HG03039 (cell line): Measurements from ENCODE around the gene CHRNA4.

Source experiments
- ATAC-seq: cut with Tn5 transposase; IDR thresholded peaks from one replicate; pipeline ENCODE4 v1.9.1; 2021; ENCODE audit warnings: mild to moderate bottlenecking, moderate library complexity; ENCODE audit not compliant: unreplicated experiment

CHRNA4 gene

GRCh38 chr20:63379296-63379695 is 18.1 kb upstream of the CHRNA4 start:
- no peak for ATAC-seq

DNA sequence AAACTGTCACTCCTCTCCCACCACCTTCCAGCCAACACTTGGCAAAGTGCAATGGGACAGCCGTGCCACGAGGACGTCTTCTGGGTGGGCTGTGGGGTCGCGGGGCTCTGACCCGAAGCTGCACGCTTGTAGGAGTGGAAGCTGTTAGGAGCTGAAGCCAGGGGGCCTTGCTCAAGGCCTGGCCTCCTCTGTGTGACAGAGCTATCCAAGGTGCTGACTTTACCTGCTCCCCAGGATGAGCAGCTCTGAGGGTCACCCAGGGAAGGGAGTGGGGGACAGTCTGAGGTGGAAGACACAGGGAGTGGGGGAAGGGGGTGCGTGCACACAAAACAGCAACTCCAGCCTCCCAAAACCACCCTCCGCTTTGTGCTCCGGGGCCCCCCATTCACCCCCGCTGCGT is 17.5 kb upstream of the CHRNA4 start:
- ATAC-seq = no peak

GRCh38 chr20:63377951-63378381 is 16.8 kb upstream of the CHRNA4 start:
- no peak for ATAC-seq

DNA sequence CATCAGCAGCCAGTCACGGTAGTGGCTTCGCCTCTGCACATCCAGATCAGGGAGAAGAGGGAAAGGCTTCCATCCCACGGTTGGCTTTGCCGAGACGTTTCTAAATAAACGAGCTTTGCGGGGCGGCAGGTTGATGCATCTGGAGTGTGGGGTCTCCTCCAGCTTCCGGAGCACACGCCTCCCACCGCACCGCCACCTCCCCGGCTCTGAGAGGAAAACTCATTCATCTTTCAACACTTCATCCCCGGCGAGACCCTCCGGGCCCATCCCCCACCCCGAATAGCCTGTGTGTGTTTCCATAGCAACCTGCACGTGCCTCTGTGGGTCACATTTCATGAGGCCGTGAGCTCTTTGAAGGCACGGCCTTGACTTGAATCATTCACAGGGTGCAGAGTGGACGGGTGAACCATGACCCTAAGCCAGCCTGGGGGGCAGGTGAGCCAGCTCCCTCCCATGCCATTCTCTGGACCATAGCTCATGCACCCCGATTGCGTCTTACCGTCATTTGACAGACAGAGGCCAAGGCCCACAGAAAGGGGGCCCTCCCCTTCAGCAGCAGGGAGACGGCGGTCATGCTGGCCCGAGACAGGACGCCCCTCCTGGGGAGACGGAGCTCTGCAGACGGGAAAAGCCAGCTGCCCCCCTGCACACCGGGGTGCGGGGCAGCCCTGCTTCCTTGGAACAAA is 16.2 kb upstream of the CHRNA4 start:
- ATAC-seq = no peak

- no peak for ATAC-seq
These were observed 15.4 kb upstream of the CHRNA4 start for GRCh38 chr20:63376283-63377250.

GRCh38 chr20:63375438-63375837 is 14.3 kb upstream of the CHRNA4 start:
- ATAC-seq = no peak

GRCh38 chr20:63374504-63374903 is 13.4 kb upstream of the CHRNA4 start:
- no peak for ATAC-seq

DNA sequence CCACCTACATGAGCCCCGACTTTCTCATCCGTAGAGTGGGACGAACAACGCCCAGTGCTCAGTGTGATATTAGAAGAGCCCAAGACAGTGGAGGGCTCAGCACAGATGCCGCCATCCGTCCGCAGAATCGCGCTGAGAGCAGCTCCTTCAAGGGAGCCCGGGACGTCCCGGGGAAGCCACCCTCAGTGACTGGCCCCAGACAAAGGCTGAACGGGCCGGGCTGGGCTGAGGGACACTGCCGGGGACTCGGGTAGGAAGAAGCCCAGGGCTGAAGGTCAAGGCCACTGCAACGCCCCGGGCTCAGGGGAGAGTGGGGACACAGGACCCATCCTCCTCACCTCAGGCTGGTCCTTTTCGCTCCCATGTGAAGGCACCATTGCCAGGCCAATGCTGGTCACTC is 12.8 kb upstream of the CHRNA4 start:
- ATAC-seq = no peak

GRCh38 chr20:63372971-63373885 is 12.1 kb upstream of the CHRNA4 start:
- no peak for ATAC-seq

DNA sequence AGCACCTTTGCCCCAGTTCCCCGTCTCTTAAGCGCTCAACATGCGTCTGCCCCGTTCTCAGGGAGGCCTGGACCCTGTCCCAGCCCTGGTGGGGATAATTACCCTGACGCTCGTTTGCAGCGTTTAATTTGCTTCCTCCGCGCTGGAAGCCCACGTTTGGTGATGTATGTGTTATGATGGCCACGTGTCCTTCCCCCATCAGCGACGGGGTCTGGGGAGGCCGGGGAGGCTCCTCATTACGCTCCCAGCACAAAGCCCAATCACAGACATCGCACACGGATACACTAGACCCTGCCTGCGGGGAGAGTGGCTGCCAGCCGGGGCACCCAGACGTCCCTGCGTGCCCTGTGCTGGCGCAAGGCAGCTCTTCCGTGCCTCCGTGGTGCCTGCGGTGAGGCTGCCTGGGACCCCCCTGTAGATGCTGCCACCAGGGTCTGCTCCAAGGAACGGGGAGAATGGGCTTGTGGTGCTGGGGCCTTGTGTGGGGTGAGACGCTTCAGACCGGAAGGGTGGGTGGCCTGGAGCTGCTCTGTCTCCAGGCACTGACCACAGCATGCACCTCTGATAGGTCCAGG is 10.2 kb upstream of the CHRNA4 start:
- no peak for ATAC-seq

DNA sequence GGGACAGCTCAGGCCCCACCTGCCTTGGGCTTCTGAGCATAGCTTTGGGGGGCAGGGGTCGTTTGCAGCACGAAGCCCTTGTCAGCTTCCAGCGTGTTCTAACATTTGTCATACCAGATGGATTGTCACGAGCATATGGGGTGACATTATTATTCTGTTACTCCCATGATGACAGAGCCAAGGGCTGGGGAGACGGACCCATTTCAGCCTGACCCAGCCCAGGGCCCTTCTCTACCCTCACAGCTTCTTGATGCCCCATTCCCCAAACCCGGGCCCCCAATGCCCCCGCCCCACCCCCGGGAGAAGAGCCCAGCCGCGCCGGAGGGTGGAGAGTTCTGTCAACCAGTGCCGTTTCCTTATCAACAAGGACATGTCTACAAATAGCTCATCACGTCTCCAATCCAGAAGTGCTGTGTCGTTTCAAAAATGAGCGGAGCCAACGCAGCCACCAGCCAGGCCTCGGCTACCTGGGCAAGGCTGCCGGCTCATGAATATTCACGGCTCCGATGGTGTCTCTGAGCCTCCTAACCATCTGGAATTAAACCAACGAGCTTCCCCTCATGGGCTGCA is 9.6 kb upstream of the CHRNA4 start:
- no peak for ATAC-seq

DNA sequence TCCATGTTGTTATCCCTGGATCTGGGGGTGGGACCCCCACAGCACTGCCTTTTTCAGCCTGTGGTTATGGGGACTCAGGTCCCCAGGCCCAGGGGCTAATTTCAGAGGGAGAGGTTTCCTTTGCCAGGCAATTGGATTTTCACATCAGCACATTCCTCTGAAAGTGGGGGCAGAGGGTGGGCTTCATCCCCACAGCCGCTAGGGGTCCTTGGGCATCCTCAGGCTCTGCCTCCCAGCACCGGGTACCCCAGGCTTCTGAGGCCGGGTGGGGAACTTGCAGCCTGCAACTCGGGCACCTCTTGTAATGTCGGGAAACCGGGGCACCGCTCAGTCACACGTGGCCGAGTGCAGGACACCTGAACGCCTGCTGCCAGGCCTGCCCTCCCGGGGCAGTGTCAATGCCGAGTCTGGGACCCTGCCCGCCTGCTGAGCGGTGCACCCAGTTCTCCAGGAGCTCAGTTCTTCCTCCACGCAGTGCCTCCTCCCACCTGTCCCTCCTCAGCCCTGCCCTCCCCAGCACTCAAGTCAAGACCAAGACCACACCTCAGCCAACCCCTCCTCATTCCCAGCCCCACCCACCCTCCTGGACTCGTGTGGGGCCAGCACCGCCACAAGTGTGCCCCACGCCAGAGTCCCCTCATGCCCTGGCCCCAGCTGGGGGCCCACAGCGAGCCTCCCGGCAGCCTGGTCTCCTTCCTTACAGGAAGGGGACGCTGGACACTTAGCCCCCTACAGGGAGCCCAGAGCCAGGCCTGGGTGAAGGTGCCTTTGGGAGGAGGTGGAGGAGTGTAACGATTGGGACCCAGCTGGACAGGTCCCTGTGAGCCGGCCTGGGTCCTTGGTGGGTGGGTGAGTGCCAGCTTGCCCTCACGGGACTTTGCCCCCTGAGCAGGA is 8.8 kb upstream of the CHRNA4 start:
- ATAC-seq = no peak

- no peak for ATAC-seq
These were observed 7.9 kb upstream of the CHRNA4 start for GRCh38 chr20:63369024-63369530.

GRCh38 chr20:63368151-63368550 is 7.0 kb upstream of the CHRNA4 start:
- ATAC-seq = no peak

GRCh38 chr20:63367446-63368055 is 6.4 kb upstream of the CHRNA4 start:
- ATAC-seq = no peak

DNA sequence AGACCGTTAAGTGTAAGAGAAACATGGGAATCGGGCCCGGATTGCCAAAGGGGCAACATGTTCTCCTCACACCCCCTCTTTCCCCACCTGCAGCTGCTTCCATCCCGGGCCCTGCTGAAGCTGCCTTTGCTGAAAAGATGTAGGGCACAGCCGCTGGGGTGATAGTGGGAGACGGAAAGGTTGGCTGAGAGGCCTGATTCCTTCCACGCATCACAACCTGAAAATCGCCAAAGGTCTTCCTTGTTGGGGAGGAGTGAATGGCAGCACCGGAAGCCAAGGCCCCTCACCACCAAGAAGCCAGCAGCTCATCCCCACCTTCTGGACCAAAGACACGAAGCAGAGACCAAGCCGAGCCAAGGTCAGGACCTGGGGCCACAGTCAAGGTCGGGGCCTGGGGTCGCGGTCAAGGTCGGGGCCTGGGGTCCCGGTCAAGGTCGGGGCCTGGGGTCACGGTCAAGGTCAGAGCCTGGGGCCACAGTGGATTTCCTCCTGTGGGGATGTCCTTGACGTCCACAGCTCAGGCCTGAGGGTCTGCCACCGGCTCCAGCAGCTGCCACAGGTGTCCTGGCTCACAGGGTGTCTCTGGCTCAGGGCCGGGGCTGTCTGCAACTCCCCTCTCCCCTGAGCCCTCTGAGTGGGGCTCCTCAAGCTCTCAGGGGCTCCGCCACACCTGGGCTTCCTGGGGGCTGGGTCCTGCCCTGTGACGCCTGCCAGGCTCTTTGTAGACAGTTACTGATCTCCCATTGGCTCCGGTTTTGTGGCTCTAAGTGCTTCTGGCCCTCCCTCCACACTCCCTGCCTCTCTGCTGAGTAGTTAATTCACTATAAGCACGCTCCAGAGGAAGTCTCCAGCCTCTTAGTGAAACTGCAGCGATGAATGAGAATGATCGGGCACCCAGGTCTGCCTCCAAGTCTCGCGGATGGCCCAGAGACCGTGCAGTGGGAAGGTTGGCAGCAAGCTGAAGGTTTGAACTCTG is 5.5 kb upstream of the CHRNA4 start:
- no peak for ATAC-seq

GRCh38 chr20:63365601-63366389 is 4.6 kb upstream of the CHRNA4 start:
- ATAC-seq = no peak
